NB4 (cell line): Measurements from ENCODE around the gene DIS3L2.

Experiments
- MYC ChIP-seq: IDR thresholded peaks from 2 replicates; pipeline ENCODE4 v1.6.1; 2011; ENCODE audit warnings: low read depth, low read length
- POLR2A ChIP-seq: IDR thresholded peaks from 2 replicates; pipeline ENCODE4 v1.6.1; 2011; ENCODE audit warnings: mild to moderate bottlenecking; ENCODE audit not compliant: insufficient read length; ENCODE audit errors: extremely low read depth
- TF ChIP-seq, protein P1 (sequence below): IDR thresholded peaks from one replicate; pipeline ENCODE4 v1.5.1; 2012; ENCODE audit warnings: low read depth, low read length

DNA sequence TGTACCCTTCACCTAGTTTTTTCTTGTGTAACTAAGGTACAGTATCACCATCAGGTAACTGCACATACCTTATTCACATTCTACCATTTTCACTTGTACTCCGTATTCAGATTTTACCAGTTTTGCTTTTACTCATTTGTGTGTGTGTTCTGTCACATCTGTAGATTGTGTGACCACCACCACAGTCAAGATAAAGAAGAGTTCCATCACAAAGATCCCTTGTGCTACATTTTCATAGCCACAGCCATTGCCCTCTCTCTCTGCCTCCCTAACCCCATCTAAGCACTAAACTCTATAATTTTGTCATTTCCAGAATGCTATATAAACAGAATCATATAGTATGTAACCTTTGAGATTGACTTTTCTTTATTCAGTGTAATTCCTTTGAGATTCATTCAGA, 23.5 kb downstream of the DIS3L2 start:
- TF ChIP-seq, protein P1, sequence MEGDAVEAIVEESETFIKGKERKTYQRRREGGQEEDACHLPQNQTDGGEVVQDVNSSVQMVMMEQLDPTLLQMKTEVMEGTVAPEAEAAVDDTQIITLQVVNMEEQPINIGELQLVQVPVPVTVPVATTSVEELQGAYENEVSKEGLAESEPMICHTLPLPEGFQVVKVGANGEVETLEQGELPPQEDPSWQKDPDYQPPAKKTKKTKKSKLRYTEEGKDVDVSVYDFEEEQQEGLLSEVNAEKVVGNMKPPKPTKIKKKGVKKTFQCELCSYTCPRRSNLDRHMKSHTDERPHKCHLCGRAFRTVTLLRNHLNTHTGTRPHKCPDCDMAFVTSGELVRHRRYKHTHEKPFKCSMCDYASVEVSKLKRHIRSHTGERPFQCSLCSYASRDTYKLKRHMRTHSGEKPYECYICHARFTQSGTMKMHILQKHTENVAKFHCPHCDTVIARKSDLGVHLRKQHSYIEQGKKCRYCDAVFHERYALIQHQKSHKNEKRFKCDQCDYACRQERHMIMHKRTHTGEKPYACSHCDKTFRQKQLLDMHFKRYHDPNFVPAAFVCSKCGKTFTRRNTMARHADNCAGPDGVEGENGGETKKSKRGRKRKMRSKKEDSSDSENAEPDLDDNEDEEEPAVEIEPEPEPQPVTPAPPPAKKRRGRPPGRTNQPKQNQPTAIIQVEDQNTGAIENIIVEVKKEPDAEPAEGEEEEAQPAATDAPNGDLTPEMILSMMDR: no peak
- TF ChIP-seq MYC (no peak), POLR2A (no peak)
